PFSK-1 (cell line): ENCODE measurements around the gene SMPDL3B.

Source experiments
- FOXP2 ChIP-seq: optimal IDR thresholded peaks from 2 replicates; pipeline ENCODE3; 2011; ENCODE audit warnings: borderline replicate concordance, control low read depth, inconsistent platforms; ENCODE audit not compliant: insufficient read depth; ENCODE audit errors: extremely low read length, extremely low read depth
- POLR2AphosphoS5 ChIP-seq: IDR thresholded peaks from 2 replicates; pipeline ENCODE4 v1.6.1; 2012; ENCODE audit warnings: low read depth, mild to moderate bottlenecking, control low read depth, low read length, moderate library complexity
- REST ChIP-seq, 2 experiments: IDR thresholded peaks; 2 replicates each; pipeline versions ENCODE4 v1.6.1 to v1.8.0; 2011 to 2012; ENCODE audit warnings: low read depth in 2 of 2, low read length in 2 of 2, control low read depth in 1 of 2, inconsistent platforms in 1 of 2, mild to moderate bottlenecking in 1 of 2, moderate library complexity in 1 of 2; ENCODE audit not compliant: insufficient read depth in 1 of 2
- SIN3A ChIP-seq: IDR thresholded peaks from 2 replicates; pipeline ENCODE4 v1.6.1; 2012; ENCODE audit warnings: mild to moderate bottlenecking, low read length, moderate library complexity, borderline replicate concordance; ENCODE audit not compliant: insufficient read depth
- TAF1 ChIP-seq: IDR thresholded peaks from 2 replicates; pipeline ENCODE4 v1.6.1; 2012; ENCODE audit warnings: low read length, control low read depth, borderline replicate concordance; ENCODE audit not compliant: insufficient read depth

Gene SMPDL3B

GRCh38 chr1:27980216-27980845 is 45.5 kb downstream of the SMPDL3B start:
- TF ChIP-seq FOXP2, result no peak
- TF ChIP-seq POLR2AphosphoS5, result no peak
- no peak for TF ChIP-seq SIN3A
- TF ChIP-seq REST (IDR thresholded peaks at IDR 0.05; ENCODE audit: insufficient read depth in 1 of 2, low read depth in 2 of 2, low read length in 2 of 2), result no peak
- no peak for TF ChIP-seq TAF1

- TF ChIP-seq POLR2AphosphoS5 (no peak), TAF1 (no peak), FOXP2 (no peak), SIN3A (no peak), REST (IDR thresholded peaks at IDR 0.05; ENCODE audit: insufficient read depth in 1 of 2, low read depth in 2 of 2, low read length in 2 of 2) (no peak)
Observed at GRCh38 chr1:27981145-27981544, 46.3 kb downstream of the SMPDL3B start.

GRCh38 chr1:27990920-27991537 is 56.2 kb downstream of the SMPDL3B start:
- TF ChIP-seq REST (IDR thresholded peaks at IDR 0.05; ENCODE audit: insufficient read depth in 1 of 2, low read depth in 2 of 2, low read length in 2 of 2) (no peak), SIN3A (no peak), POLR2AphosphoS5 (no peak), FOXP2 (no peak), TAF1 (no peak)

GRCh38 chr1:27992276-27992675 is 57.5 kb downstream of the SMPDL3B start:
- TF ChIP-seq TAF1, result no peak
- TF ChIP-seq FOXP2, result no peak
- no peak for TF ChIP-seq POLR2AphosphoS5
- TF ChIP-seq REST (IDR thresholded peaks at IDR 0.05; ENCODE audit: insufficient read depth in 1 of 2, low read depth in 2 of 2, low read length in 2 of 2), result no peak
- TF ChIP-seq SIN3A, result no peak

GRCh38 chr1:27993241-27993640 is 58.4 kb downstream of the SMPDL3B start:
- TF ChIP-seq SIN3A, result no peak
- TF ChIP-seq TAF1, result no peak
- TF ChIP-seq FOXP2, result no peak
- TF ChIP-seq POLR2AphosphoS5, result no peak
- no peak for TF ChIP-seq REST (IDR thresholded peaks at IDR 0.05; ENCODE audit: insufficient read depth in 1 of 2, low read depth in 2 of 2, low read length in 2 of 2)
